ENCODE measurements around the gene CAMSAP3.

DNA sequence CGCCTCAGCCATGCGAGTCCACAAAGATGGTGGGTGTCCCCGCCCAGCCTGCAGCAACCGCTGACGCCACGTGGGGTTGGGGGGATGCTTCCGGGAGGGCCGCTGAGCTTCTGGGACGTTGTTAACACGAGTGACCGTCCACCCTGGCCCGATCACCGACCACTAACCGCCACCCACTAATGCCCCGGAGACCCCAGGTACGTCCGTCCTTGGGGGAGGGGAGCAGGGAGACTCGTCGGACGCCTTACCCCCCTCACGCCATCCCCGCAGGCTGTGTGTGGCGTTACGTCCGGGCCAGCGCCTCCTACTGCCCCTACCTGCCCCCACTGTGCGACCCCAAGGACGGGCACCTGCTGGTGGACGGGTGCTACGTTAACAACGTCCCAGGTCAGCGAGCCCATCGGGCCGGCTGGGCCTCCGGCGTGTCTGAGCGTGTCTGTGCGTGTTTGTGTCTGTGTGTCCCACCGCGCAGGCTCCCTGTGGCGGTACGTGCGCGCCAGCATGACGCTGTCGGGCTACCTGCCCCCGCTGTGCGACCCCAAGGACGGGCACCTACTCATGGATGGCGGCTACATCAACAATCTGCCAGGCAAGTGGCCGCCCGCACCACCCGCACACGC, 38.9 kb upstream of the CAMSAP3 start:
- TF ChIP-seq, protein P1, sequence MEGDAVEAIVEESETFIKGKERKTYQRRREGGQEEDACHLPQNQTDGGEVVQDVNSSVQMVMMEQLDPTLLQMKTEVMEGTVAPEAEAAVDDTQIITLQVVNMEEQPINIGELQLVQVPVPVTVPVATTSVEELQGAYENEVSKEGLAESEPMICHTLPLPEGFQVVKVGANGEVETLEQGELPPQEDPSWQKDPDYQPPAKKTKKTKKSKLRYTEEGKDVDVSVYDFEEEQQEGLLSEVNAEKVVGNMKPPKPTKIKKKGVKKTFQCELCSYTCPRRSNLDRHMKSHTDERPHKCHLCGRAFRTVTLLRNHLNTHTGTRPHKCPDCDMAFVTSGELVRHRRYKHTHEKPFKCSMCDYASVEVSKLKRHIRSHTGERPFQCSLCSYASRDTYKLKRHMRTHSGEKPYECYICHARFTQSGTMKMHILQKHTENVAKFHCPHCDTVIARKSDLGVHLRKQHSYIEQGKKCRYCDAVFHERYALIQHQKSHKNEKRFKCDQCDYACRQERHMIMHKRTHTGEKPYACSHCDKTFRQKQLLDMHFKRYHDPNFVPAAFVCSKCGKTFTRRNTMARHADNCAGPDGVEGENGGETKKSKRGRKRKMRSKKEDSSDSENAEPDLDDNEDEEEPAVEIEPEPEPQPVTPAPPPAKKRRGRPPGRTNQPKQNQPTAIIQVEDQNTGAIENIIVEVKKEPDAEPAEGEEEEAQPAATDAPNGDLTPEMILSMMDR (IDR thresholded peaks at IDR 0.05): no peak
- TF ChIP-seq POLR2A (IDR thresholded peaks at IDR 0.05) (no peak), POLR2AphosphoS5 (IDR thresholded peaks at IDR 0.05; ENCODE audit: insufficient read depth in 1 of 2, low read depth in 1 of 2) (no peak)
